ENCODE data around the gene TMPRSS6.

- no peak for TF ChIP-seq POLR2A (IDR thresholded peaks at IDR 0.05)
- no peak for TF ChIP-seq POLR2AphosphoS5 (IDR thresholded peaks at IDR 0.05)
These were observed 1.7 kb upstream of the TMPRSS6 start for GRCh38 chr22:37111156-37111717.

All from stomach (tissue), 4 donors.